Neural cell (in vitro differentiated cells): ENCODE results near the gene PATL1. TPM values are rescaled to one million over a fixed set of nuclear protein-coding genes. Genes with fewer than 3 reads are reported as not detected.

Experiments
- H2AFZ ChIP-seq: fragments of 200-600, 300-800 bp; sonication (generic), shearing (Covaris generic); 2 replicates; pipeline ENCODE4 v1.6.0; 2014; ENCODE audit warnings: low read depth, mild to moderate bottlenecking, antibody characterized with exemption, low read length, moderate library complexity
- H3F3A ChIP-seq: fragments of 200-600 bp; shearing (Covaris generic); 2 replicates; pipeline ENCODE4 v1.6.1; 2016; ENCODE audit warnings: mild to moderate bottlenecking, moderate library complexity, mixed read lengths, antibody characterized with exemption, low read length; ENCODE audit not compliant: insufficient read depth, poor library complexity, severe bottlenecking
- H3K27ac ChIP-seq: fragments of 200-600, 300-800 bp; sonication (generic), shearing (Covaris generic); 2 replicates; pipeline ENCODE4 v1.5.1; 2014; ENCODE audit warnings: mild to moderate bottlenecking, low read length, moderate library complexity
- H3K27me3 ChIP-seq: fragments of 300-800, 200-600 bp; sonication (generic), shearing (Covaris generic); 2 replicates; pipeline ENCODE4 v1.6.0; 2014; ENCODE audit warnings: mild to moderate bottlenecking, low read depth, low read length, moderate library complexity; ENCODE audit not compliant: insufficient read depth
- H3K36me3 ChIP-seq: fragments of 300-800, 200-600 bp; sonication (generic), shearing (Covaris generic); 2 replicates; pipeline ENCODE4 v1.5.1; 2014; ENCODE audit warnings: mild to moderate bottlenecking, antibody characterized with exemption, low read length, moderate library complexity; ENCODE audit not compliant: insufficient read depth
- H3K4me2 ChIP-seq: fragments of 300-800, 200-600 bp; sonication (generic), shearing (Covaris generic); 2 replicates; pipeline ENCODE4 v1.6.0; 2014; ENCODE audit warnings: mild to moderate bottlenecking, low read length
- H3K4me3 ChIP-seq: fragments of 300-800, 200-600 bp; sonication (generic), shearing (Covaris generic); 2 replicates; pipeline ENCODE4 v1.5.1; 2014; ENCODE audit warnings: mild to moderate bottlenecking, low read length, moderate library complexity
- H3K79me2 ChIP-seq: fragments of 200-600 bp; shearing (Covaris generic); replicated peaks from 2 replicates; pipeline ENCODE4 v1.6.0; 2014; ENCODE audit warnings: mild to moderate bottlenecking, low read length, moderate library complexity; ENCODE audit not compliant: insufficient read depth
- H3K9ac ChIP-seq: fragments of 300-800, 200-600 bp; sonication (generic), shearing (Covaris generic); 2 replicates; pipeline ENCODE4 v1.6.1; 2016; ENCODE audit warnings: mild to moderate bottlenecking, low read length, mixed read lengths
- H3K9me2 ChIP-seq: fragments of 200-600 bp; shearing (Covaris generic); 2 replicates; pipeline ENCODE4 v1.6.1; 2016; ENCODE audit warnings: mild to moderate bottlenecking, low read length, mixed read lengths; ENCODE audit not compliant: insufficient read depth
- H3K9me3 ChIP-seq: fragments of 200-600, 300-800 bp; sonication (generic), shearing (Covaris generic); 2 replicates; pipeline ENCODE4 v1.6.1; 2016; ENCODE audit warnings: mild to moderate bottlenecking, mixed run types, low read length, moderate library complexity, mixed read lengths
- H4K20me1 ChIP-seq: fragments of 200-600 bp; shearing (Covaris generic); 2 replicates; pipeline ENCODE4 v1.6.1; 2016; ENCODE audit warnings: mild to moderate bottlenecking, mixed run types; ENCODE audit not compliant: insufficient read depth
- EP300 ChIP-seq: fragments of 450-650 bp; conservative IDR thresholded peaks from 2 replicates; pipeline ENCODE4 v1.6.1; 2014; ENCODE audit warnings: antibody characterized with exemption, mild to moderate bottlenecking, moderate library complexity; ENCODE audit not compliant: poor library complexity, severe bottlenecking
- EZH2 ChIP-seq: fragments of 200-600, 300-800 bp; shearing (Covaris generic), sonication (generic); IDR thresholded peaks from 2 replicates; pipeline ENCODE4 v1.6.1; 2014; ENCODE audit warnings: antibody characterized with exemption, low read length, borderline replicate concordance, mild to moderate bottlenecking; ENCODE audit not compliant: insufficient read depth, poor library complexity, severe bottlenecking
- MXI1 ChIP-seq: fragments of 450-650 bp; conservative IDR thresholded peaks from 2 replicates; pipeline ENCODE4 v1.6.1; 2014; ENCODE audit warnings: antibody characterized with exemption, mild to moderate bottlenecking; ENCODE audit not compliant: poor library complexity, severe bottlenecking
- POLR2AphosphoS5 ChIP-seq: IDR thresholded peaks from 2 replicates; pipeline ENCODE4 v1.6.1; 2012
- RAD21 ChIP-seq: fragments of 450-650 bp; conservative IDR thresholded peaks from 2 replicates; pipeline ENCODE4 v1.6.1; 2014; ENCODE audit warnings: antibody characterized with exemption, mild to moderate bottlenecking, moderate library complexity
- SMC3 ChIP-seq: fragments of 450-650 bp; conservative IDR thresholded peaks from 2 replicates; pipeline ENCODE4 v1.6.1; 2014; ENCODE audit warnings: antibody characterized with exemption, mild to moderate bottlenecking, moderate library complexity; ENCODE audit not compliant: poor library complexity
- TAF1 ChIP-seq: IDR thresholded peaks from 2 replicates; pipeline ENCODE4 v1.6.1; 2012; ENCODE audit warnings: low read depth
- polyA plus RNA-seq: library from polyadenylated mRNA; depleted of rRNA; stranded (reverse); fragments of >200 nt; gene quantifications from 2 replicates; pipeline ENCODE4 v1.2.3, GENCODE V29; 2014
- TF ChIP-seq, protein P1 (sequence below): fragments of 450-650 bp; IDR thresholded peaks from 2 replicates; pipeline ENCODE4 v1.5.1; 2014; ENCODE audit warnings: antibody characterized with exemption, mild to moderate bottlenecking, moderate library complexity; ENCODE audit not compliant: poor library complexity, severe bottlenecking
- TF ChIP-seq, protein P2 (sequence below): IDR thresholded peaks from 2 replicates; pipeline ENCODE4 v1.6.1; 2012; ENCODE audit warnings: borderline replicate concordance

Gene PATL1
- polyA plus RNA-seq, 1 donor from 2014 or later = 3.2 TPM

DNA sequence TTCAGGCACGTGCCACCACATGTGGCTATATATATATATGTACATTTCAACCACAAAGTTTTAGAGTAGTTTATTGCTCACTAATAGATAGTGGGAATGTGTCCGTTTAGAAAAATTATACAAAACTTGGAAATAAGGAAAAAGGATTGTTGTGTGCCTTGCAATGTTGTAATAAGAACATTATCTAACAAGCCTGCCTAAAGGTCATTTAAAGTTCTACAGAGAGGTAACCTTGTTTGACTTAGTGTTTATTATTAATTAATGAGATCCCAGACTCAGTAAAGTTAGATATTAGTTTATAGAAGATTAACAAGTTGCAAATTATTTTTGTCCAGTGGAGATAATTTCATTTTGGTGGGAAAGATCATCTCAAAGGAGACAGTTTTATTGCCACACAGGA, 5.5 kb upstream of the PATL1 start:
- no peaks in the 10 kb centered on the region for H3K9me3 ChIP-seq
- H3K4me3 ChIP-seq = no peak overlapping the region
- H4K20me1 ChIP-seq = no peaks in the 10 kb centered on the region
- no peaks in the 10 kb centered on the region for H3K36me3 ChIP-seq
- H3K4me2 ChIP-seq = no peak overlapping the region
- peaks cover 7% of the 10 kb centered on the region for H3F3A ChIP-seq
- no peak overlapping the region for H3K9ac ChIP-seq
- no peak for TF ChIP-seq RAD21
- TF ChIP-seq POLR2AphosphoS5 = no peak
- no peak for TF ChIP-seq MXI1
- TF ChIP-seq, protein P1, sequence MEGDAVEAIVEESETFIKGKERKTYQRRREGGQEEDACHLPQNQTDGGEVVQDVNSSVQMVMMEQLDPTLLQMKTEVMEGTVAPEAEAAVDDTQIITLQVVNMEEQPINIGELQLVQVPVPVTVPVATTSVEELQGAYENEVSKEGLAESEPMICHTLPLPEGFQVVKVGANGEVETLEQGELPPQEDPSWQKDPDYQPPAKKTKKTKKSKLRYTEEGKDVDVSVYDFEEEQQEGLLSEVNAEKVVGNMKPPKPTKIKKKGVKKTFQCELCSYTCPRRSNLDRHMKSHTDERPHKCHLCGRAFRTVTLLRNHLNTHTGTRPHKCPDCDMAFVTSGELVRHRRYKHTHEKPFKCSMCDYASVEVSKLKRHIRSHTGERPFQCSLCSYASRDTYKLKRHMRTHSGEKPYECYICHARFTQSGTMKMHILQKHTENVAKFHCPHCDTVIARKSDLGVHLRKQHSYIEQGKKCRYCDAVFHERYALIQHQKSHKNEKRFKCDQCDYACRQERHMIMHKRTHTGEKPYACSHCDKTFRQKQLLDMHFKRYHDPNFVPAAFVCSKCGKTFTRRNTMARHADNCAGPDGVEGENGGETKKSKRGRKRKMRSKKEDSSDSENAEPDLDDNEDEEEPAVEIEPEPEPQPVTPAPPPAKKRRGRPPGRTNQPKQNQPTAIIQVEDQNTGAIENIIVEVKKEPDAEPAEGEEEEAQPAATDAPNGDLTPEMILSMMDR = no peak
- TF ChIP-seq SMC3 = no peak
- TF ChIP-seq, protein P2, sequence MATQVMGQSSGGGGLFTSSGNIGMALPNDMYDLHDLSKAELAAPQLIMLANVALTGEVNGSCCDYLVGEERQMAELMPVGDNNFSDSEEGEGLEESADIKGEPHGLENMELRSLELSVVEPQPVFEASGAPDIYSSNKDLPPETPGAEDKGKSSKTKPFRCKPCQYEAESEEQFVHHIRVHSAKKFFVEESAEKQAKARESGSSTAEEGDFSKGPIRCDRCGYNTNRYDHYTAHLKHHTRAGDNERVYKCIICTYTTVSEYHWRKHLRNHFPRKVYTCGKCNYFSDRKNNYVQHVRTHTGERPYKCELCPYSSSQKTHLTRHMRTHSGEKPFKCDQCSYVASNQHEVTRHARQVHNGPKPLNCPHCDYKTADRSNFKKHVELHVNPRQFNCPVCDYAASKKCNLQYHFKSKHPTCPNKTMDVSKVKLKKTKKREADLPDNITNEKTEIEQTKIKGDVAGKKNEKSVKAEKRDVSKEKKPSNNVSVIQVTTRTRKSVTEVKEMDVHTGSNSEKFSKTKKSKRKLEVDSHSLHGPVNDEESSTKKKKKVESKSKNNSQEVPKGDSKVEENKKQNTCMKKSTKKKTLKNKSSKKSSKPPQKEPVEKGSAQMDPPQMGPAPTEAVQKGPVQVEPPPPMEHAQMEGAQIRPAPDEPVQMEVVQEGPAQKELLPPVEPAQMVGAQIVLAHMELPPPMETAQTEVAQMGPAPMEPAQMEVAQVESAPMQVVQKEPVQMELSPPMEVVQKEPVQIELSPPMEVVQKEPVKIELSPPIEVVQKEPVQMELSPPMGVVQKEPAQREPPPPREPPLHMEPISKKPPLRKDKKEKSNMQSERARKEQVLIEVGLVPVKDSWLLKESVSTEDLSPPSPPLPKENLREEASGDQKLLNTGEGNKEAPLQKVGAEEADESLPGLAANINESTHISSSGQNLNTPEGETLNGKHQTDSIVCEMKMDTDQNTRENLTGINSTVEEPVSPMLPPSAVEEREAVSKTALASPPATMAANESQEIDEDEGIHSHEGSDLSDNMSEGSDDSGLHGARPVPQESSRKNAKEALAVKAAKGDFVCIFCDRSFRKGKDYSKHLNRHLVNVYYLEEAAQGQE = no peak
- no peak for TF ChIP-seq EZH2
- no peak for TF ChIP-seq TAF1
- no peak for TF ChIP-seq EP300
- H3K27ac ChIP-seq = no peak overlapping the region
- H3K79me2 ChIP-seq = no peaks in the 10 kb centered on the region
- H3K27me3 ChIP-seq = no peaks in the 10 kb centered on the region
- no peaks in the 10 kb centered on the region for H3K9me2 ChIP-seq
- H2AFZ ChIP-seq = no peak overlapping the region

DNA sequence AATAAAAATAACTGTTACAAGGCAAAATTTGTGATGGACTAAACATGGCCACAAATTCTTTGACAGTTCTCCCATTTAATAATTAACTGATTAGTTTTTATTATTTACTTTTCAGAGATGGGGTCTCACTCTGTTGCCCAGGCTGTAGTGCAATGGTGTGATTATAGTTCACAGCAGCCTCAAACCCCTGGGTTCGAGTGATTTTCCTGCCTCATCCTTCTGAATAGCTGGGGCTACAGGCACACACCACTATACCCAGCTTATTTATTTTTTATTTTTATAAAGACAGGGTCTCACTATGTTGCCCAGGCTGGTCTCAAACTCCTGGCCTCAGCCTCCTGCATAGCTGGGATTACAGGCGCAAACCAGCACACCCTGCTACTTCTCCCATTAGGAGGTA, 4.5 kb upstream of the PATL1 start:
- Histone ChIP-seq H3K4me3 (no peak overlapping the region), H3K9ac (no peak overlapping the region)
- TF ChIP-seq RAD21 = no peak
- TF ChIP-seq EP300 = no peak
- no peak for TF ChIP-seq SMC3
- TF ChIP-seq POLR2AphosphoS5 = no peak
- TF ChIP-seq TAF1 = no peak
- TF ChIP-seq, protein P1 = no peak
- TF ChIP-seq MXI1 = no peak
- TF ChIP-seq EZH2 = no peak

More for the DNA sequence above, 4.5 kb upstream of the PATL1 start:
- Histone ChIP-seq H3F3A (peaks cover 7% of the 10 kb centered on the region), H3K27ac (no peak overlapping the region), H3K9me2 (no peaks in the 10 kb centered on the region), H3K79me2 (peaks cover under 1% of the 10 kb centered on the region), H3K4me2 (no peak overlapping the region), H2AFZ (no peak overlapping the region), H3K36me3 (no peaks in the 10 kb centered on the region), H3K9me3 (no peaks in the 10 kb centered on the region), H3K27me3 (no peaks in the 10 kb centered on the region), H4K20me1 (no peaks in the 10 kb centered on the region)
